ENCODE data around the gene OLA1.
A peak's percentile ranks its signal among the peaks of the same experiment; 100 is the strongest.

OLA1 gene

GRCh38 chr2:174035981-174036742, 212.2 kb downstream of the OLA1 start:
- Histone ChIP-seq H3K4me1 (ENCODE audit: control insufficient read depth, insufficient read depth, low read length) (peaks cover 31% of the 10 kb centered on the region), H3K9ac (ENCODE audit: low read depth, low read length) (no peak overlapping the region), H3K36me3 (ENCODE audit: control insufficient read depth, insufficient read depth, low read length) (no peaks in the 10 kb centered on the region), H3K27me3 (ENCODE audit: control insufficient read depth, insufficient read depth, low read length) (peaks cover 3% of the 10 kb centered on the region; the same call in 1 of the 2 replicates), H3K27ac (ENCODE audit: low read depth, low read length) (no peak overlapping the region), H3K4me3 (ENCODE audit: low read depth, low read length) (no peak overlapping the region), H3K9me3 (ENCODE audit: control insufficient read depth, insufficient read depth, low read length) (no peaks in the 10 kb centered on the region)

- H3K4me3 ChIP-seq (ENCODE audit: low read depth, low read length), result no peak overlapping the region
- no peaks in the 10 kb centered on the region for H3K9me3 ChIP-seq (ENCODE audit: control insufficient read depth, insufficient read depth, low read length)
- H3K4me1 ChIP-seq (ENCODE audit: control insufficient read depth, insufficient read depth, low read length), result peaks cover 28% of the 10 kb centered on the region
- no peak overlapping the region for H3K9ac ChIP-seq (ENCODE audit: low read depth, low read length)
- no peaks in the 10 kb centered on the region for H3K36me3 ChIP-seq (ENCODE audit: control insufficient read depth, insufficient read depth, low read length)
- H3K27me3 ChIP-seq (ENCODE audit: control insufficient read depth, insufficient read depth, low read length), result peaks cover 3% of the 10 kb centered on the region; the same call in 1 of the 2 replicates
- no peak overlapping the region for H3K27ac ChIP-seq (ENCODE audit: low read depth, low read length)
Observed at GRCh38 chr2:174035117-174035635, 213.2 kb downstream of the OLA1 start.

GRCh38 chr2:174033163-174033550, 215.2 kb downstream of the OLA1 start:
- Histone ChIP-seq H3K4me1 (ENCODE audit: control insufficient read depth, insufficient read depth, low read length) (peaks cover 16% of the 10 kb centered on the region), H3K9ac (ENCODE audit: low read depth, low read length) (no peak overlapping the region), H3K4me3 (ENCODE audit: low read depth, low read length) (no peak overlapping the region), H3K9me3 (ENCODE audit: control insufficient read depth, insufficient read depth, low read length) (no peaks in the 10 kb centered on the region), H3K27me3 (ENCODE audit: control insufficient read depth, insufficient read depth, low read length) (peaks cover 3% of the 10 kb centered on the region; the same call in 1 of the 2 replicates), H3K36me3 (ENCODE audit: control insufficient read depth, insufficient read depth, low read length) (no peaks in the 10 kb centered on the region), H3K27ac (ENCODE audit: low read depth, low read length) (no peak overlapping the region)

- peaks cover 3% of the 10 kb centered on the region; the same call in 1 of the 2 replicates for H3K27me3 ChIP-seq (ENCODE audit: control insufficient read depth, insufficient read depth, low read length)
- H3K36me3 ChIP-seq (ENCODE audit: control insufficient read depth, insufficient read depth, low read length), result no peaks in the 10 kb centered on the region
- H3K27ac ChIP-seq (ENCODE audit: low read depth, low read length), result no peak overlapping the region
- H3K4me3 ChIP-seq (ENCODE audit: low read depth, low read length), result no peak overlapping the region
- peaks cover 17% of the 10 kb centered on the region for H3K4me1 ChIP-seq (ENCODE audit: control insufficient read depth, insufficient read depth, low read length)
- H3K9me3 ChIP-seq (ENCODE audit: control insufficient read depth, insufficient read depth, low read length), result no peaks in the 10 kb centered on the region
- H3K9ac ChIP-seq (ENCODE audit: low read depth, low read length), result no peak overlapping the region
Observed at GRCh38 chr2:174031226-174031625, 217.1 kb downstream of the OLA1 start.

- no peak overlapping the region for H3K9ac ChIP-seq (ENCODE audit: low read depth, low read length)
- H3K27me3 ChIP-seq (ENCODE audit: control insufficient read depth, insufficient read depth, low read length), result no peaks in the 10 kb centered on the region
- H3K9me3 ChIP-seq (ENCODE audit: control insufficient read depth, insufficient read depth, low read length), result no peaks in the 10 kb centered on the region
- no peak overlapping the region for H3K4me3 ChIP-seq (ENCODE audit: low read depth, low read length)
- H3K27ac ChIP-seq (ENCODE audit: low read depth, low read length), result no peak overlapping the region
- peaks cover 27% of the 10 kb centered on the region for H3K4me1 ChIP-seq (ENCODE audit: control insufficient read depth, insufficient read depth, low read length)
- H3K36me3 ChIP-seq (ENCODE audit: control insufficient read depth, insufficient read depth, low read length), result no peaks in the 10 kb centered on the region
Observed at GRCh38 chr2:174028935-174029334, 219.4 kb downstream of the OLA1 start.

GRCh38 chr2:174027956-174028355, 220.4 kb downstream of the OLA1 start:
- no peaks in the 10 kb centered on the region for H3K9me3 ChIP-seq (ENCODE audit: control insufficient read depth, insufficient read depth, low read length)
- H3K27ac ChIP-seq (ENCODE audit: low read depth, low read length), result no peak overlapping the region
- H3K4me1 ChIP-seq (ENCODE audit: control insufficient read depth, insufficient read depth, low read length), result peaks cover 29% of the 10 kb centered on the region
- no peak overlapping the region for H3K4me3 ChIP-seq (ENCODE audit: low read depth, low read length)
- no peak overlapping the region for H3K9ac ChIP-seq (ENCODE audit: low read depth, low read length)
- H3K27me3 ChIP-seq (ENCODE audit: control insufficient read depth, insufficient read depth, low read length), result no peaks in the 10 kb centered on the region
- H3K36me3 ChIP-seq (ENCODE audit: control insufficient read depth, insufficient read depth, low read length), result no peaks in the 10 kb centered on the region

- H3K27me3 ChIP-seq (ENCODE audit: control insufficient read depth, insufficient read depth, low read length), result no peaks in the 10 kb centered on the region
- H3K9ac ChIP-seq (ENCODE audit: low read depth, low read length), result no peak overlapping the region
- peaks cover 25% of the 10 kb centered on the region for H3K4me1 ChIP-seq (ENCODE audit: control insufficient read depth, insufficient read depth, low read length)
Observed at GRCh38 chr2:174026122-174026845, 222.0 kb downstream of the OLA1 start.

GRCh38 chr2:174025271-174026121, 222.8 kb downstream of the OLA1 start:
- no peak overlapping the region for H3K4me3 ChIP-seq (ENCODE audit: low read depth, low read length)
- H3K9ac ChIP-seq (ENCODE audit: low read depth, low read length), result no peak overlapping the region
- H3K4me1 ChIP-seq (ENCODE audit: control insufficient read depth, insufficient read depth, low read length), result peaks cover 25% of the 10 kb centered on the region
- H3K27ac ChIP-seq (ENCODE audit: low read depth, low read length), result no peak overlapping the region
- no peaks in the 10 kb centered on the region for H3K27me3 ChIP-seq (ENCODE audit: control insufficient read depth, insufficient read depth, low read length)
- H3K36me3 ChIP-seq (ENCODE audit: control insufficient read depth, insufficient read depth, low read length), result no peaks in the 10 kb centered on the region
- H3K9me3 ChIP-seq (ENCODE audit: control insufficient read depth, insufficient read depth, low read length), result no peaks in the 10 kb centered on the region

More at GRCh38 chr2:174026122-174026845, 222.0 kb downstream of the OLA1 start:
- no peaks in the 10 kb centered on the region for H3K36me3 ChIP-seq (ENCODE audit: control insufficient read depth, insufficient read depth, low read length)
- no peak overlapping the region for H3K4me3 ChIP-seq (ENCODE audit: low read depth, low read length)
- H3K27ac ChIP-seq (ENCODE audit: low read depth, low read length), result no peak overlapping the region
- H3K9me3 ChIP-seq (ENCODE audit: control insufficient read depth, insufficient read depth, low read length), result no peaks in the 10 kb centered on the region

GRCh38 chr2:174024524-174025270, 223.6 kb downstream of the OLA1 start:
- H3K36me3 ChIP-seq (ENCODE audit: control insufficient read depth, insufficient read depth, low read length), result no peaks in the 10 kb centered on the region
- no peak overlapping the region; the same call in 1 of the 2 replicates for H3K9ac ChIP-seq (ENCODE audit: low read depth, low read length)
- no peaks in the 10 kb centered on the region for H3K9me3 ChIP-seq (ENCODE audit: control insufficient read depth, insufficient read depth, low read length)
- peak overlapping the region; percentile 62 for H3K27ac ChIP-seq (ENCODE audit: low read depth, low read length)
- peaks cover 25% of the 10 kb centered on the region for H3K4me1 ChIP-seq (ENCODE audit: control insufficient read depth, insufficient read depth, low read length)
- no peaks in the 10 kb centered on the region for H3K27me3 ChIP-seq (ENCODE audit: control insufficient read depth, insufficient read depth, low read length)
- no peak overlapping the region for H3K4me3 ChIP-seq (ENCODE audit: low read depth, low read length)

All from HUES48 (cell line).